Panc1 (cell line): ENCODE results near the gene PLEKHA7. TPM values are rescaled to one million over a fixed set of nuclear protein-coding genes. Genes with fewer than 3 reads are reported as not detected.

ENCODE experiments used
- ATAC-seq: fragments of 200-7000 bp; cut with Tn5 transposase; 2 replicates; pipeline ENCODE4 v1.9.1; 2020; ENCODE audit warnings: mild to moderate bottlenecking, moderate library complexity
- BruUV-seq: library from RNA; stranded (reverse); fragments of 400-500 nt; replicated peaks from 2 replicates; lab custom pipeline; 2021; lab: Mats Ljungman, UMichigan
- CTCF ChIA-PET: fragments of 300-600 bp; sonication (Branson Sonifier 250); formaldehyde crosslinking; loops from one replicate; lab custom pipeline; 2022; ENCODE audit warnings: antibody characterized with exemption; lab: Charles Lee
- POLR2A ChIA-PET: fragments of 300-600 bp; sonication (Branson Sonifier 250); formaldehyde crosslinking; loops from one replicate; lab custom pipeline; 2022; ENCODE audit warnings: antibody characterized with exemption; lab: Charles Lee
- DNase-seq: peaks from one replicate; pipeline ENCODE4 v3.0.0-alpha.2; 2010; ENCODE audit warnings: low read depth, low spot score
- H3K27ac ChIP-seq: 2 replicates; pipeline ENCODE4 v1.5.1; 2011; ENCODE audit warnings: mild to moderate bottlenecking, low read length, inconsistent platforms
- H3K27me3 ChIP-seq: fragments of 200-500 bp; sonication (Bioruptor generic); 2 replicates; pipeline ENCODE4 v1.6.0; 2014; ENCODE audit warnings: low read length, inconsistent platforms; ENCODE audit not compliant: control insufficient read depth, insufficient read depth
- H3K36me3 ChIP-seq: fragments of 200-500 bp; sonication (Bioruptor generic); 2 replicates; pipeline ENCODE4 v1.5.1; 2014; ENCODE audit warnings: inconsistent platforms, mild to moderate bottlenecking, low read length, moderate library complexity; ENCODE audit not compliant: control insufficient read depth, insufficient read depth
- H3K4me1 ChIP-seq: 2 replicates; pipeline ENCODE4 v1.5.1; 2011; ENCODE audit warnings: inconsistent platforms, mild to moderate bottlenecking, low read length, moderate library complexity; ENCODE audit not compliant: control insufficient read depth, insufficient read depth
- H3K4me3 ChIP-seq, 2 experiments: 2 replicates each; pipeline ENCODE4 v1.5.1; 2011 to 2012; ENCODE audit warnings: low read depth in 2 of 2, low read length in 2 of 2, mild to moderate bottlenecking in 2 of 2, inconsistent platforms in 1 of 2, moderate library complexity in 1 of 2
- H3K9me3 ChIP-seq: fragments of 200-500 bp; sonication (Bioruptor generic); 2 replicates; pipeline ENCODE4 v1.5.1; 2014; ENCODE audit warnings: low read depth, mild to moderate bottlenecking, inconsistent platforms, low read length, moderate library complexity; ENCODE audit not compliant: control insufficient read depth, insufficient read depth
- CTCF ChIP-seq: fragments of 450-650 bp; IDR thresholded peaks from 2 replicates; pipeline ENCODE4 v1.5.1; 2017; ENCODE audit warnings: mild to moderate bottlenecking
- POLR2AphosphoS5 ChIP-seq: IDR thresholded peaks from 2 replicates; pipeline ENCODE4 v1.6.1; 2012; ENCODE audit warnings: mild to moderate bottlenecking, low read depth, low read length, moderate library complexity
- REST ChIP-seq, 2 experiments: IDR thresholded peaks; 2 replicates each; pipeline ENCODE4 v1.6.1; 2011 to 2012; ENCODE audit warnings: low read depth in 2 of 2, control low read depth in 1 of 2, low read length in 1 of 2, mild to moderate bottlenecking in 1 of 2, moderate library complexity in 1 of 2; ENCODE audit not compliant: insufficient read depth in 1 of 2
- SIN3A ChIP-seq: IDR thresholded peaks from 2 replicates; pipeline ENCODE4 v1.6.1; 2012; ENCODE audit warnings: low read depth, mild to moderate bottlenecking, low read length, moderate library complexity, borderline replicate concordance; ENCODE audit not compliant: insufficient read depth
- TCF7L2 ChIP-seq: IDR thresholded peaks from 2 replicates; pipeline ENCODE4 v1.6.1; 2011; ENCODE audit warnings: mild to moderate bottlenecking, low read depth, low read length, inconsistent platforms
- in situ Hi-C: cut with HindIII; loops from 2 replicates; pipeline ENCODE4 v1.10.0; 2016; ENCODE audit warnings: low sequenced_read_pairs, low pct_unique_long_range_greater_than_20kb
- intact Hi-C: fragments of 100-400 bp; cut with micrococcal nuclease; formaldehyde crosslinking; loops from one replicate; pipeline ENCODE4 v1.10.0; 2022; ENCODE audit not compliant: unreplicated experiment
- total RNA-seq: library from RNA; stranded (reverse); gene quantifications from one replicate; pipeline ENCODE4 v1.2.1, GENCODE V29; 2021; ENCODE audit not compliant: unreplicated experiment

PLEKHA7 gene
- total RNA-seq, 1 experiment from 2014 or later = 11.6 TPM

GRCh38 chr11:16841481-16841880 lies 172.7 kb downstream of the PLEKHA7 start:
- DNase-seq (no peak), ATAC-seq (no peak)
- Histone ChIP-seq H3K9me3 (no peaks in the 10 kb centered on the region), H3K4me1 (no peaks in the 10 kb centered on the region), H3K4me3 (no peak overlapping the region), H3K36me3 (0 out of 2 replicates have a peak, but pooled peaks cover 2% of the 10 kb centered on the region), H3K27me3 (no peaks in the 10 kb centered on the region), H3K27ac (no peak overlapping the region)
- BruUV-seq = no TSS peak
- ChIA-PET POLR2A (no interaction called here), CTCF (no interaction called here)
- no peak for TF ChIP-seq CTCF
- TF ChIP-seq SIN3A = no peak
- in situ Hi-C loops = no loop called here
- intact Hi-C loops = no loop called here

GRCh38 chr11:16840951-16841350 lies 173.3 kb downstream of the PLEKHA7 start:
- Histone ChIP-seq H3K9me3 (no peaks in the 10 kb centered on the region), H3K4me1 (no peaks in the 10 kb centered on the region), H3K27ac (no peak overlapping the region), H3K27me3 (no peaks in the 10 kb centered on the region), H3K4me3 (no peak overlapping the region), H3K36me3 (0 out of 2 replicates have a peak, but pooled peaks cover 2% of the 10 kb centered on the region)
- no TSS peak for BruUV-seq
- intact Hi-C loops (no loop called here), in situ Hi-C loops (no loop called here)
- CTCF ChIA-PET = no interaction called here
- no peak for ATAC-seq
- no peak for DNase-seq
- POLR2A ChIA-PET = no interaction called here
- TF ChIP-seq SIN3A = no peak
- no peak for TF ChIP-seq REST (IDR thresholded peaks at IDR 0.05; ENCODE audit: insufficient read depth in 1 of 2, low read depth in 2 of 2, low read length in 1 of 2)
- TF ChIP-seq TCF7L2 = no peak

GRCh38 chr11:16839821-16840220 lies 174.4 kb downstream of the PLEKHA7 start:
- no TSS peak for BruUV-seq
- CTCF ChIA-PET = no interaction called here

More at GRCh38 chr11:16839821-16840220, 174.4 kb downstream of the PLEKHA7 start:
- Histone ChIP-seq H3K36me3 (0 out of 2 replicates have a peak, but pooled peaks cover 2% of the 10 kb centered on the region), H3K27ac (no peak overlapping the region), H3K4me1 (no peaks in the 10 kb centered on the region), H3K4me3 (no peak overlapping the region), H3K27me3 (no peaks in the 10 kb centered on the region), H3K9me3 (no peaks in the 10 kb centered on the region)
- POLR2A ChIA-PET = no interaction called here
- no peak for ATAC-seq
- no peak for DNase-seq
- intact Hi-C loops = no loop called here
- TF ChIP-seq REST (IDR thresholded peaks at IDR 0.05; ENCODE audit: insufficient read depth in 1 of 2, low read depth in 2 of 2, low read length in 1 of 2) (no peak), SIN3A (no peak), POLR2AphosphoS5 (no peak), TCF7L2 (no peak), CTCF (no peak)
- in situ Hi-C loops = no loop called here
